Measurements from ENCODE around the gene PIH1D2. TPM values are rescaled to one million over a fixed set of nuclear protein-coding genes. Genes with fewer than 3 reads are reported as not detected.

Gene PIH1D2
- total RNA-seq (1 to 10 TPM in 2 of 4 donors, under 1 TPM in 2; 0.49 to 1.3 (median 0.97) TPM), polyA plus RNA-seq (1 to 10 TPM; 1.2 to 3.0 (median 1.8) TPM)
- long read RNA-seq, donor 1, result 0 reads
- long read RNA-seq, donor 2, result 0 reads

- 0% methylated on average over 41 to 43 of the region's 43 CpGs for WGBS, 3 donors
- Histone ChIP-seq H3K4me1 (peaks cover 14% of the 10 kb centered on the region), H3K27ac (peak within 1 kb of the TSS; percentile 94), H3K27me3 (ENCODE audit: insufficient read depth in 3 of 3, low read length in 2 of 3) (no peaks in the 10 kb centered on the region), H3K4me3 (peak within 1 kb of the TSS; percentile 92), H3K36me3 (ENCODE audit: insufficient read depth in 1 of 2, low read depth in 1 of 2) (peaks cover 9 to 42% of the 10 kb centered on the region in 2 donors), H3K9me3 (no peaks in the 10 kb centered on the region)
- ATAC-seq, result peak; percentile 85 to 95 (median 88)
- intact Hi-C loops (cut with DNase I), result loop anchor here in 1 of 2 donors (5.0 kb wide), 1 partner anchor 47 kb away; the partner anchor contains the start of gene DLAT
- DNase-seq, result peak; percentile 73 to 84
- no peak for TF ChIP-seq CTCF (IDR thresholded peaks at IDR 0.05)
These were observed at the start of gene PIH1D2, which contains the start of gene NKAPD1 for GRCh38 chr11:112073941-112074811. PIH1D2 (minus strand) TSS chr11:112074017; CDS start chr11:112073174, 843 bp downstream. NKAPD1 (plus strand) TSS chr11:112074299; CDS start chr11:112075575, 1,276 bp downstream.

- Histone ChIP-seq H3K36me3 (ENCODE audit: insufficient read depth in 1 of 2, low read depth in 1 of 2) (peaks cover 0 to 3% of the 10 kb centered on the region in 2 donors), H3K9me3 (no peaks in the 10 kb centered on the region), H3K4me1 (peaks cover 12% of the 10 kb centered on the region), H3K4me3 (no peak overlapping the region), H3K27ac (no peak overlapping the region), H3K27me3 (ENCODE audit: insufficient read depth in 3 of 3, low read length in 2 of 3) (no peaks in the 10 kb centered on the region)
- ATAC-seq, result no peak
- intact Hi-C loops (cut with DNase I), result loop anchor here in 1 of 2 donors (5.0 to 10.0 kb wide), 2 partner anchors 39 to 162 kb away; partner anchors contain the start of gene IL18
- DNase-seq, result no peak
- 82 to 89% (median 86%) methylated on average over 4 of the region's 4 CpGs for WGBS, 3 donors
- no peak for TF ChIP-seq CTCF (IDR thresholded peaks at IDR 0.05)
These were observed 49.3 kb upstream of the PIH1D2 start for GRCh38 chr11:112123129-112123528.

- no peaks in the 10 kb centered on the region for H3K27me3 ChIP-seq (ENCODE audit: insufficient read depth in 3 of 3, low read length in 2 of 3)
- H3K36me3 ChIP-seq (ENCODE audit: insufficient read depth in 1 of 2, low read depth in 1 of 2), result peaks cover 0 to 3% of the 10 kb centered on the region in 2 donors
- 94 to 99% (median 96%) methylated on average over 5 of the region's 5 CpGs for WGBS, 3 donors
- ATAC-seq, result no peak
- no peak for DNase-seq
- H3K4me1 ChIP-seq, result peaks cover 16% of the 10 kb centered on the region
- TF ChIP-seq CTCF (IDR thresholded peaks at IDR 0.05), result no peak
- H3K27ac ChIP-seq, result no peak overlapping the region
- no peaks in the 10 kb centered on the region for H3K9me3 ChIP-seq
- intact Hi-C loops (cut with DNase I), result loop anchor here in 1 of 2 donors (5.0 to 10.0 kb wide), 2 partner anchors 40 to 163 kb away; partner anchors contain the start of gene IL18
- H3K4me3 ChIP-seq, result no peak overlapping the region
These were observed 48.3 kb upstream of the PIH1D2 start for GRCh38 chr11:112121981-112122615.

GRCh38 chr11:112118176-112118575 lies 44.4 kb upstream of the PIH1D2 start:
- peaks cover 0 to 3% of the 10 kb centered on the region in 2 donors for H3K36me3 ChIP-seq (ENCODE audit: insufficient read depth in 1 of 2, low read depth in 1 of 2)

More at GRCh38 chr11:112118176-112118575, 44.4 kb upstream of the PIH1D2 start:
- Histone ChIP-seq H3K9me3 (no peaks in the 10 kb centered on the region), H3K4me1 (peaks cover 24% of the 10 kb centered on the region), H3K27ac (peak overlapping the region; percentile 27), H3K27me3 (ENCODE audit: insufficient read depth in 3 of 3, low read length in 2 of 3) (no peaks in the 10 kb centered on the region), H3K4me3 (no peak overlapping the region)
- WGBS, 3 donors, result 69 to 91% (median 79%) methylated on average over 2 of the region's 2 CpGs
- intact Hi-C loops (cut with DNase I), result no loop called here
- no peak for TF ChIP-seq CTCF (IDR thresholded peaks at IDR 0.05)
- peak in 3 of 4 donors; percentile 50 to 60 (median 58) for ATAC-seq
- no peak for DNase-seq
